NCI-H226 (cell line): ENCODE data around the gene PHF21B.
"Not testable (repeated sequence)": the region's sequence is repeated elsewhere in the genome, so short reads cannot be mapped to it uniquely, and the experiment has no call there.

Experiments
- DNase-seq: peaks from one replicate; pipeline ENCODE4 v3.0.0-alpha.2; 2015

The PHF21B gene

DNA sequence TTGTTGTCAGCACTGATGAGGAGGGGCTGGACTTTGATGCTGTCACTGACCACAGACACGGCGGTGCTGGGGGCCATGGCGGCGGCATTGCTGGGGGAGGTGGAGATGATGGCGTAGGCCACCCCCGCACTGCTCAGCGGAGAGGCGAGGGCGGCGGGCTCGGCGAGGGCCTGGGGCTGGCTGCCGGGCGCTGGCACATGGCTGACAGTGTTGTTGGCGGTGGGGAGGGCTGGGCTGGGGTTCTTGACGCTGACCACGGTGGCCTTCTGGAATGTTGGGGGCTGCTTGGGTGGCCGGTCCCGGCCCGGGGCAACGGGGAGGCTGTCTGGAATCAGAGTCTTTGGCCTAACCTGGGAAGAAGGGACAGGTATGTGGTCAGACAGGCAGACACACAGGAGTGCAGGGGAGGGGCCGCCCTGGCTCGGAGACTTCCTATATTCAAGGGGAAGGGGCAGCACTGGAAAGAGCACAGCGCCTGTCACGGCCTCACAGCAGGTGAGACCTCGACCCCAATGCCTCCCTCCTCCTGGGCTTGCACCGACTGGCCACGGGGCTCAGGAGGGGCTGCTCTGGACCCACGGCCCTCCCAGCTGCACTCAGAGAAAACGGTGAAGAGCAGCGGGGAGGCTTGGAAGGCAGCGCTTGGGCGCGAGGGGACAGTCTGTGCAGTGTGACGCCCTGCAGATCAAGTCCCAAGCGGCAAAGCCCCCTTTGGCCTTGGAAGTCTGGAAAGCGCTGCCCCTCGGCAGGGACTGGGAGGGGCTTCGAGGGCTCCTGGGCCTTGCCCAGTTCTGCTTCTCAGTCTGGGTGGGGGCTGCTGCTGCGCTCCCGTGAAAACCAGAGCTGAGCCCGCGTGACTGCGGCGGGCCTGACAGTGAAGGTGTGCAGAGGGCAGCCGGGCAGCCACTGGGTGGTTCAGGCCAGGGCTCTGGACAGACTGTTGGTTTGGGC, 93.2 kb downstream of the PHF21B start:
- DNase-seq = no peak

DNA sequence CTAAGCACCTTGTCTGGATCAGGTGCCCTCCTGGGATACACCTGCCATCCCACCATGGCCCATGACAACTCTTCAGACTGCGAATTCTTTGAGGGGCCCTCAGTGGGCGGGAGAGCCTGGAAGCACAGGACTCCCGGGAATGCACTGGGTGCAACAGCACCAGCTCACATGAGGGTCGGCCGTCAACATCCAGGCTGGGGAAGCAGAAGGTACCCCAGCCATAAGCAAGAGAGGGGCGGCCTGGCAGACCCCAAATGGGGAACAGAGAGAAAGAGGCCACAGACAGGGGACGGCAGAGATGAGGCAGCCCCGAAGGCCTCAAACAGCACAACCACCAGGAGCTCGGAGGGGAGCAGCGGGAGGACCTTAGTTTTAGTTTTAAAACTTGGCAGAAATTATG, 94.4 kb downstream of the PHF21B start:
- DNase-seq = no peak

DNA sequence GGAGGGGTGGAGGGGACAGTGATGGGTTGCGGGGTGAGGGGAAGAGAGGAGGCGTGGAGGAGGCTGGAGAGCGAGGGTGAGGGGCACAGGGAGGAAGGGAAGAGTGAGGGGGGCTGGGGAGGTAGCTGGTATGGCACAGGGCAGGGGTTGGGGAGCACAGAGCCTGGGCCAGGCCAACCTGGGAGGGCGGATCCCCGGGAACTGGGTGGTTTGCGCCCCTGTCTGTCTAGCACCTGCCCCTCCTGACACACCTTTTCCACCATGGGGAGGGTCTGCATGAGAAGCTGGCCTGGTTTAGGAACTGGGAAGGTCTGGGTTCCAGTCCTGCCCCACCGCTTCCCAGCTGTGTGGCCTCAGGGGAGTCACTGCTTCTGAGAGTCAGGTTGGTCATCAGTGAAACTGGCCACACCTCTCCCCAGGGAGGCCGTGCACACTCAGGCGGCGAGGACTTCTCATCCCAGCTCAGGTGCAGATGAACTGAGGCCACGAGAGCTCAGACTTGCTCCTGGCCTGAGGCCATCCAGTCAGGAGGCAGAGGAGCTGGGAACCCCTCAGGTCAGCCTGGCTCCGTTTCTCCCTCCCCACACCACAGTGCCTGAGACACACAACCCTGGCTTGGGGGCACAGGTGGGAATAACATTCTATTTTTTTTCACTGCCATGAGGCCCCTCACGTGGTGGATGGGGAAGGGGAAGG, 95.6 kb downstream of the PHF21B start:
- no peak for DNase-seq

DNA sequence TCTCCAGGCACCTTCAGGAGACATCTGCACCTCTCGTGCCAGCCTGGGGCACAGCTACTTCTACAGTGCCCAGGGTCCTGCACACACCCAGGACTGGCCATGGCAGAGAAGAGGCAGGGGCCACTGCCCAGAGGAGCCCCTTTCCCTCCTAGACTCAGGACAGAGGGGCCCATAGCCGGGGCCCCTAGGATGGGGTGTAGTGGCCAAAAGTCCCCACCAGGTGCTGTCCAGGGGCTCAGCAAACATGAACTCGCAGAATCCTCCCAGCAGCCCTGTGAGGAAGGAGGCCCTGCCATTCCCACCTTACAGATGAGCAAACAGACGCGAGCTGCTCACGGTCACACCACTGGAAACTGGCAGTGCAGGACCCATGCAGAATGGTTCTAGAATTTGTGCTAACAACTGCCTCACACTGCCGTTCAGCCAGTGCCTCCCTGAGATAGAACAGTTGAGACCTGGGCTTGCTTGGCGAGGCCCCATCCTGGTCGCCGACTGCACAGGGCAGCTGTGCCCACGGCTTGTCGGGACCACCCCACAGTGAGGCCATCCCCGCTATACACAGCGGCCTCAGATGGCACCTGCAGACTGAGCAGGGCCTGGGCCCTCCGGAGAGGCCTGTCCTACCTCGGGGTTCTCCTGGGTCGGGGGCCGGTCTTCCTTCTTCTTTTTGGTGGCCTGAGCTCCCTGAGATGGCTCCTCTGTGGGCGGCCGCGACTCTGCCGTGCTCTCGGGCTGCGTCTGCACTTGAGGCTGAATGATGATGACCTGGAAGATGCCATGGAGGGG, 96.4 kb downstream of the PHF21B start:
- no peak for DNase-seq

GRCh38 chr22:44909241-44909640, 100.6 kb downstream of the PHF21B start:
- DNase-seq = no peak

DNA sequence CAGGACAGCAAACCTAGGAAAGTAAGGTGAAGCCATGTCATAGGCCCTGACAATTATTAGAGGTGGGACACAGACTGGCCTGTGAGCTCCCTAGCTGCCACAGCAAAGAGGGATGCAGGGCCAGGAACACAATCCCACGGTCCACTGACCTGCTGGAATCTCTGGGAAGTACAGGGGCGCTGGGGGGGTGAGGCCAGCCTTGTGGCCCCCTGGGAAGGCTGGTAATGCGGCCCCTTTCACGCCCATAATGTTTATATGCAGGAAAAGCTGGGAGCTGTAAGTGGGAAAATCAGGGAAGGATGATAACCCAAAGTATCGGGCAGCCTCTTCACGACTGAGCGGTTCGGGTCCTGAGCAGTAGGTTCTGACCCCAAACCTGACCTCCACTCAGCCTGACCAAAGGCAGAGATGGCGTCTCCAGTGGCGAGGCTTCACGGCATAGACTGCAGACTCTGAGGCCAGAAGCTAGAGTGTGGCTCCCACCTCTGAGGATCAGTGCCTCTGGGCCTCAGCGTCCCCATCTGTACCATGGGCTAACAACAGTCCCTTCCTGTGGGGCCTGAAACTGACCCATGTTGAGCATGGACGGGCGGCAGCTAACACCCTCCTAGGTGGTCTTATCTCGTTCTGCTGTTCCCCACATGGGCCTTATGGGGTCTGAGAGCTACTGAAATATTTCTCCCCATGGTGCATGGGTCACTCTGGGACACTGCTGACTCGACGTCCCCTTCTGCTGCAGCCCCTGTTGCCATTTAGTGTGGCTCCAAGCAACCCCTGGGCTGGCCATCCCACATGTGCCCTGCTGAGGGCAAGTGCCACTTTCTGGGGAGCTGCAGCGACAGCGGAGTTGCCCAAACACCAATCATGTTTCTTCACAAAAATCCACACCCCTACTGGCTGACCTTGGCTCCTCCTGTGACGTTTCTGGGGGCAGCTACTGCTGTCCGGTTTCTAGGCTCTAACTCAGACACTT, 101.8 kb downstream of the PHF21B start:
- no peak for DNase-seq

GRCh38 chr22:44906999-44907644, 102.7 kb downstream of the PHF21B start:
- DNase-seq = no peak

DNA sequence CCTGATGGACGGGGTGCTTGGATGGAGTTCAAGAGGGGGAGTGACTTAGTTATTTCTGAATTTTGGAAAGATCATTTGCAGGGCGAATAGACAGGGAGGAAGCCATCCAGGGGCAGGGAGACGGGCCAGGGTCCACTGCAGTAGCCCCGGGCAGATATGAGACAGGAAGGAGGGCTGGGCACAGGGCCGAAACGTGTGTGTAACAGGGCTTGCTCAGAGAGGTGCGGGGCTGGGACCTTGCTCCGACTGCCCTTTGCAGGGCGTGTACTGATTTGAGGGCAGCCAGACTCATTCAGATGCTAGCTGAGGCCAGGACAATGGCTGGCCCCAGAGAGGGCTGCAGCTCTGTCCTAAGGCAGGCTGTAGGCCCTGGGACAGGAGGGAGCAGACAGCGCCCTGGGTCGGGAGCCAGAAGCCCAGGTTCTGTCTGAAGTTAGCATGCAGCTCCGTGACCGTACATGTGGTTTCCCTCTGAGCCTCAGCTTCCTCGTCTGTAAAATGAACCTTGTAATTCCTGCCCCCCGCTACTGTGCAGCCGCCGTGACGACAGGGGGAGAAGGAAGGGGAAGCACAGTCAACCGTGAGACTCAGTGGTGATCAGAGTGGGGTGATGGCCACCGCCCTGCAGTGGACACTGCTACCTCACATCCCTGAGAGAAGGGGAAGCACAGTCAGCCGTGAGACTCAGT, 103.4 kb downstream of the PHF21B start:
- no peak for DNase-seq

DNA sequence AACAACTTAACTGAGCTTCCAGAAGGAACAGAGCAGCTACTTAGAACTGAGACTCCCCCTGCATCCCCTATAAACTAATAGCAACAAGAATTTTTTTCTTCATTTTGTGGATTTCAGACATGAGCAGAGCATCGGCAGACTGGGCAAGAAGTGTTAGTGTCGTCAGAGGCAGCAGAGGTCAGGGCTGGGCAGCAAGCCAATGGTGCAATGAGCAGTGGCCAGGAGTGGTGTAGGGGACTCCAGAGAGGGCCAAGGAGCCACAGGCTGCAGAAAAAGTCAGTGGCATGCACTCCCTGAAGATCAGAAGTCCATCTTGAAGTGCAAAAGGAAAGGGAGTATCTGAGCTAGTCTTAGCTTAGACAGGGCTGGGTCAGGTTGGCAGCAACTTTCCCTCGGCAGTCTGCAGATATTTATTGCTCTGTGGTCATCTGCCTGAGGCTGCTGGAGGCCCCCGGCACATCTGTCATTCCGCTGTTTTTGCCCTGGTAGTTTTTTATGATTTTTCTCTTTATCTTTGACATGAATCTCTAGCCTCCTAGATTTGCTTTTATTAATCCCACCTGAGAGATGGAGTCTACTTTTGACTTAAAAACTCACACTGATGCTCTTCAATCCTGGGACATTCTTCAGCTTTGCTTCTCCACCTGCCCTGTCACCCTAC, 105.2 kb downstream of the PHF21B start:
- not testable (repeated sequence) for DNase-seq

GRCh38 chr22:44903164-44903563, 106.6 kb downstream of the PHF21B start:
- not testable (repeated sequence) for DNase-seq

- no peak for DNase-seq
Measured at GRCh38 chr22:44901301-44901700, 108.5 kb downstream of the PHF21B start.

DNA sequence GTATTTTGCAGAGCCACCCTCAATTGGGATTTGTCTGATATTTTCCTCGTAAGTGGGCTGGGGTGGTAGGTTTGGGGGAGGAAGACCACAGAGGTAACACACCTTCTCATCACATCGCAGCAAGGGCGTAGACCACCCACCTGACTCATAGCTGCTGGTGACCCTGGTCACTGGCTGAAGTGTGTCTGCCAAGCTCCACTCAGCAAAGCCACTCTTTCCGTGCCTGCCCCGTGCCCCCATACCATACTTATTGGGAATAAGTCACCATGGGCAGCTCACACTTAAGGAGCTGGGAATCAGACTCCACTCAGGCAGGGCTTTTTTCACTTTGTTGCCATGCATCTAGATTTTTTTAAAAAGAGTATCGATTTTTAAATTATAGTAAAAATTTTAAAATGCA, 111.6 kb downstream of the PHF21B start:
- no peak for DNase-seq

DNA sequence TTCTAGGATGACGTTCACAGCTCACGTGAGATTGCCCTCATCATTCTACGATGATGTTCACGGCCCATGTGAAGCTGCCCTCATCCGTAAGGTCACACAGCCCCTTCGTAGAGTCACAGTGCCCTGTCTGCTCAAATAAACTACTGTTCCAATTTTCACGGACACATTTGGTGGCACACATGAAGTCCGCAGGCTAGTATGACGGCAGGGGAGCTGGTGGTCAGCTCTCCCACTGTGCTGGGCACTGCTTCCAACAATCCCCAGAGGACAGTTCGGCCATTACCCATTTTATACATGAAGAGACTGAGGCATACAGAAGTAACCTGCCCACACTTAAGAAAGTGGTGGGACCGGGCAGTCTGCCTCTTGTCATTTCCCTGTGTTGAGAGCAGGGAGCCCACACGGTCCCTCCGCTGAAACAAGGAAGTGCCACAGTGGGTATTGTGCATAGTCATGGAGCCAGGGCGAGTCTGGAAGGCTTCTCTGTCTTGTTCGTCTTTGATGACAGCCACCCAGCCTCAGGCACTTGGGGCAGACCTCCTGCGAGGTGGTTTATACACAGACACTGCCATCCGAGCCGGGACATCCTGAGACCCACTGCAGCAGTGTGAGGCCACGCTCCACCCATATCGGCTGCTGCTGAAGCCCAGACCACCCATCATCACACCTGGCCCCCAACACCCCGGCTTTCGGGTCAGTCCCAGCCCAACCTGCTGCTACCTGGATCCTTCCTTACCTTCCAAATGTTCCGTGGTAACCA, 114.3 kb downstream of the PHF21B start:
- no peak for DNase-seq

DNA sequence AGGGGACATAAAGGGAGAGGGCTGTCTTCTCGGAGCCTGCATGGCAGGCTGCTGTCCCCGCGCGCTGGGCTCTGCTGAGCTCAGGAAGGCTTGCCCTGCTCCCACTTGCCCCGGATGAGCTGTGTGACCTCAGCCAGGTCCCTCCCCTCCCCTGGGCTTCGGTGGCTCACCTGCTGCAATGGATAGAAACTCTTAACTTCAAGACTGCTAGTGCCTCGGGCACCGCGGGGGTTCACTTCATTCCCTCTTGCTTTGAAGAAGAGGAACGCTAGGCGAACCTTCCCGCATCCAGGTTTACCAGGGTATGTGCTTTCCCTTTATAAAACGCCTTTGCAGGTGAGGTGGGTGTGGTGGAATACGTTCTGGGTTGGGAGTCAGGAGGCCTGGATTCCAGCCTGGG, 115.0 kb downstream of the PHF21B start:
- no peak for DNase-seq

GRCh38 chr22:44894321-44894720, 115.5 kb downstream of the PHF21B start:
- no peak for DNase-seq

DNA sequence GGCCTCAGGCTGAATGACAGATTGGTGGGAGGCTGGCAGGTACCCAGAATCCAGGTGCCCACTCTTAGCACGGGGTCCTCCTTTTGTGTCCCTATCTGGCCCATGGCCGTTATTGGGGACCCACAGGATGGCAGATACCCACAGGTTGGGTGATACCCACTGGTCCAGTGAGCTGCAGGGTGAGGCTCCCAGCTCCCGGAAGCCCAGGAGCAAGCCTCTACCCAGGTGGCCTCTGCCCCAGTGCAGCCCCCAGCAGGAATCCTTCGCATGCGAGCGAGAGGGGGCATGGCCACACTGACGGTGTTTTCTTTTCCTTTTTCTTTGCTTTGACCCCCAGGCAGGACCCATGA, 116.1 kb downstream of the PHF21B start:
- no peak for DNase-seq

- DNase-seq = no peak
Measured at GRCh38 chr22:44892803-44893730, 116.7 kb downstream of the PHF21B start.

- no peak for DNase-seq
Measured at GRCh38 chr22:44892243-44892642, 117.6 kb downstream of the PHF21B start.

GRCh38 chr22:44891791-44892190, 118.0 kb downstream of the PHF21B start:
- DNase-seq = no peak
